KG1 (cell line): Measurements from ENCODE around the gene RNF168.
"Not testable (repeated sequence)": the region's sequence is repeated elsewhere in the genome, so short reads cannot be mapped to it uniquely, and the experiment has no call there.

Experiments
- DNase-seq: peaks from one replicate; lab custom pipeline; 2025; lab: John Stamatoyannopoulos, UW

RNF168 gene

GRCh38 chr3:196514913-196515621 lies 11.5 kb upstream of the RNF168 start, which contains the start of gene SMCO1:
SMCO1 (minus strand) TSS chr3:196515346; CDS start chr3:196515209, 137 bp downstream.
- DNase-seq = no peak

GRCh38 chr3:196514350-196514716 lies 10.8 kb upstream of the RNF168 start:
- no peak for DNase-seq

GRCh38 chr3:196513697-196514349 lies 10.3 kb upstream of the RNF168 start:
- no peak for DNase-seq

GRCh38 chr3:196511646-196512425 lies 8.3 kb upstream of the RNF168 start:
- peak; percentile 86 for DNase-seq

- DNase-seq = not testable (repeated sequence)
Measured at GRCh38 chr3:196511108-196511507, 7.5 kb upstream of the RNF168 start.

- no peak for DNase-seq
Measured at GRCh38 chr3:196506687-196507086, 3.1 kb upstream of the RNF168 start.

- DNase-seq = no peak
Measured at GRCh38 chr3:196504556-196504955, 988 bp upstream of the RNF168 start.

GRCh38 chr3:196504077-196504398 lies 470 bp upstream of the RNF168 start:
- not testable (repeated sequence) for DNase-seq

GRCh38 chr3:196502775-196503195 lies 783 bp downstream of the RNF168 start:
- DNase-seq = peak; percentile 52

- DNase-seq = no peak
Measured at GRCh38 chr3:196501316-196502044, 2.1 kb downstream of the RNF168 start.

GRCh38 chr3:196499807-196500524 lies 3.6 kb downstream of the RNF168 start:
- DNase-seq = no peak

GRCh38 chr3:196499061-196499460 lies 4.5 kb downstream of the RNF168 start:
- DNase-seq = no peak

GRCh38 chr3:196498297-196498696 lies 5.3 kb downstream of the RNF168 start:
- no peak for DNase-seq

- no peak for DNase-seq
Measured at GRCh38 chr3:196496183-196496582, 7.4 kb downstream of the RNF168 start.

- no peak for DNase-seq
Measured at GRCh38 chr3:196493292-196493691, 10.3 kb downstream of the RNF168 start.

- DNase-seq = no peak
Measured at GRCh38 chr3:196492080-196492479, 11.5 kb downstream of the RNF168 start.

- DNase-seq = no peak
Measured at GRCh38 chr3:196489747-196490146, 13.8 kb downstream of the RNF168 start.

GRCh38 chr3:196486263-196486662 lies 17.3 kb downstream of the RNF168 start:
- DNase-seq = no peak

- no peak for DNase-seq
Measured at GRCh38 chr3:196477678-196478077, 25.9 kb downstream of the RNF168 start.

GRCh38 chr3:196472286-196472685 lies 31.3 kb downstream of the RNF168 start:
- DNase-seq = no peak

- no peak for DNase-seq
Measured at GRCh38 chr3:196471551-196471950, 32.0 kb downstream of the RNF168 start.

GRCh38 chr3:196470182-196470581 lies 33.4 kb downstream of the RNF168 start:
- DNase-seq = not testable (repeated sequence)
